Activated CD8-positive, alpha-beta memory T cell treated with anti-CD3 and anti-CD28 coated beads for 36 hours (primary cell): Measurements from ENCODE around the gene SV2B. TPM values are rescaled to one million over a fixed set of nuclear protein-coding genes. Genes with fewer than 3 reads are reported as not detected.

ENCODE experiments used
- CTCF ChIA-PET: fragments of 350-600 bp; sonication (Branson Sonifier 250); formaldehyde crosslinking; loops from one replicate; lab custom pipeline; 2021; ENCODE audit warnings: antibody characterized with exemption; lab: Charles Lee
- POLR2A ChIA-PET: fragments of 350-600 bp; sonication (Branson Sonifier 250); formaldehyde crosslinking; loops from one replicate; lab custom pipeline; 2021; ENCODE audit warnings: antibody characterized with exemption; lab: Charles Lee
- total RNA-seq, 2 experiments: library from RNA; stranded (reverse); gene quantifications; one replicate each; pipeline ENCODE4 v1.2.3, GENCODE V29; 2021

The SV2B gene
- total RNA-seq, 2 experiments from 2014 or later, result 0.04 TPM

DNA sequence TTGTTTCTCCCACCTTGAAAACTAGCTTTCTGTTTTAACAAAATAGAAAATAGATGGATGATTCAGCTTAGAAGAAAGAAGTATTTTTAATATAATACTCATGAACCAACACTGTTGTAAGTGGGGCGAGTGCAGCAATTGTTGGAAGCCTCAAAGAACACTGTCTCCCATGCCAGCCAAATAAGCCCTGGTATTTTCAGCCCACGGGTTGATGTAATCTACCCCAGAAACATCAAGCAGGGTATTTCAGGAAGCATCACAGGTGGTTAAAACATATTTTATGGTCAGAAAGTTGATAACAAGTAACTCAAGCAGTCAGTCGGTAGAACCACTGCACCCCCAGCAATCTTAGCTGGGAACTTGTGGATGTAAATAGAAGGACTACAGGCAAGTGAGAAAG, 115.9 kb downstream of the SV2B start:
- ChIA-PET POLR2A (no interaction called here), CTCF (no interaction called here)

DNA sequence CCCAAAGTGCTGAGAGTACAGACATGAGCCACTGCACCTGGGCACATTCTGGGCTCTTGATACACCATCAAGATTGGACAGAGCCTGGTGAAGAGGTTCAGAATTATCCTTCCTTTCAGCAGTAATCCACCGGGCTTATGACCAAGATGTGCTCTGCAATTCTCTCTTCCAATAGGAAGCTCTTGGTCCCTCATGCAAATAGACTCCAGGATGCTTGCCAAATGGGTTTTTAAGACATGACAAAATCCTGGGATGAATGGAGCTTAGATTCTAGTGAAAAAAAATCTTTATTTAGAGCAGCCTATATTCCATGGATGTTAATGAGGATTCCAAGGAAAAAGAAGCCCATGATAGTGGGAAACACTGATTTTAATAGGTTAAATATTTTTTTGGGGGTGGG, 119.1 kb downstream of the SV2B start:
- ChIA-PET CTCF (no interaction called here), POLR2A (no interaction called here)

DNA sequence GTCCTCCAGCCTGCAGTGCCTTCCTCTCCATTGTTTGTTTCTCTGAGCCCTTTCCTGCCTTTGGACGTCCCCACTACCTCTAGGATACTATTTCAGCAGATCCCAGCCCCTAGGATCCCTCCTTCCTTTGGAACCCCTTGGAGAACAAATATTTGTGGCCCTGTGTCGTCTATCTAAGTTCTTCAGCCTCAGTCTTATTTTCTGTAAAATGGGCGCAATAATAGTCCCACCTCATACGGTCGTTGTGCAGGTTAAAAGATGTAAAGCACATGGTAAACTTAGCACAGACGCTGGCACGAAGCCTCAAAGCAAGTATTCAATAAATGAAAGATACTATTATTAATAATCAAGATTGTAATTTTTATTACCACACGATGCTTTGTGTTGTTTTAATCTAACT, 122.0 kb downstream of the SV2B start:
- ChIA-PET CTCF (no interaction called here), POLR2A (no interaction called here)

DNA sequence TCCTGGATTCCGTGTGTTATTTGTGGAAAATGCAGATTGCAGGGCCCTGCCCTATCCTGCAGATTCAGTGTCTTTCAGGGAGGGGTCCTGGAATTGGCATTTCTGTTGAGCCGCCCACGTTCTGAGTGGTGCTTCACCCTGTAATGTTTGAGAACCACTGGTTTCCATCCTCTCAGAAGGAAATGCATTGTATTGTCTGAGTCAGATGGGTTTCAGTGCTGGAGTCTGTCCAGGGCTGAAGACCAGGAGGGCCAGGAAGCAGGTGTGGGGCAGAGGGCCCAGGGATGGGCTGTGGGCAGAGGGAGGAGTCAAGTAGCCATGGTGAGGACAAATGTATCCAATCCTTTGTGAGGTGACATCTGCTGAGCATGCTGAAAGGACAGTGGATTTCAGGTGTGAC, 123.8 kb downstream of the SV2B start:
- ChIA-PET POLR2A (no interaction called here), CTCF (interaction anchor here (1.0 to 1.5 kb wide), 2 partner anchors 10 to 169 kb away, joined by 4 read pairs; no protein-coding TSS in a partner anchor)

DNA sequence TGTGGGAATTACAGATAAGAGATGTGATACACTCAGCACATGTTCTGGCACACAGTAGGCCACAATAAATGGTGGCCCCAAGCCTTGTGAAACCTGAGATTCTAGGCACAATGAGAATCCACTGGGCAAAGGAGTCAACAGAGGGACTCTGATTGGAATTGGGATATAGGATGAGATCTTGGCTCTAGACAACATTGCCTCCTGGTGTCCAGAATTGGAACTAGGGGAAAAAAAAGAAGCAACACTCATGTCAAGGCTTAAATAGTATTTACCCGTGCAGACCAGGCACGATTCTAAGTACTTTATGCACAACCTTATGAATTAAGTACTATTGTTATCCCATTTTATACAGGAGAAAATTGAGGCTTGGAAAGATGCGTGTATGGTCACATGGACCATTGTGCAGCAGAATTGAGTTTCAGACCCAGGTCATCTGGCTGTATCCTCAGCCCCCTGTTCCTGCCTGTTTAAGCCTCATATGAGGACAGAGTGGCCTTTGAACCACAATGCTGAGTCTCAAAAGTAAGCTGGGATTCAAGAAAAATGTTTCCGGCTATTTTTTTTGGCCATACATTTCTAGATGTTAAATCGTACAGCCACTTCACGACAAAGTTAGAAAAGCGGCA, 124.8 kb downstream of the SV2B start:
- CTCF ChIA-PET, result interaction anchor here (1.0 to 1.5 kb wide), 2 partner anchors 11 to 170 kb away, joined by 4 read pairs; no protein-coding TSS in a partner anchor
- POLR2A ChIA-PET, result no interaction called here

DNA sequence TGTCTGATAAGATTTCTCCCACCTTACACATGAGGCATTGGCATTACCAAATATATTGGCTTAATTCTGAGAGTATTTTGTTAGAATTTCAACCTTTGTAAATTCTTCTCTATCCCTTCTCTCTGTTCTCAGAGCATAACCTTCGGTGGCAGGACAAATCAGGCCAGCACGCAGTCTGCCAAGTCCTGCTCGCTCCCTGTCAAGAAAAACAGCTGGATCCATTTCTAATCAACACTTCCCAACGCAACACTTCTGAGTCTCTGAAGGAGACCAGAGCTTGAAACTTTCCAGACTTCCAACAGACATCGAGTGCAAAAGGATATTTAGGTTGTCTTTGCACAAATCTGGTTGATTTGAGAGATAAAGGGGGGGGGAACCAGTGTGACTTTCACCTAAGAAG, 125.7 kb downstream of the SV2B start:
- CTCF ChIA-PET, result no interaction called here
- POLR2A ChIA-PET, result no interaction called here

DNA sequence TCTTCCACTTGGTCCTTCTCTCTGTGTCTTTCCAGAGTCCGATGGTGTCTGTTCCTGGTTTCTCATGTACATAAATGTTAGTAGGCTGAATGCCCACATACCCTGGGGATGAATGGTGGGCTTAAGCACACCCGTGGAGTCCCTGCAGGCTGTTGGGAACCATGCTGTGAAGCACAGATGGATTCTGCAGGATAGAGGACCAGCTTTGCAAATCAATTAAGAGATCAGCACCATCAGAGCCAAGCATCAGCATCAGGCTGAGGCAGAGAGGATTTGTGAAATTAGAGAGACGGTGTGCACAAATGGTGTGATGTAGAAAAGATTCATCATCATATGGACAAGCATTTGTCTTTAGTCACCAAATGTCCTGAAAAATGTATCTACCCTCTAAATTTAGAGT, 127.1 kb downstream of the SV2B start:
- CTCF ChIA-PET, result interaction anchor here (1.2 kb wide), 1 partner anchor 171 kb away, joined by 3 read pairs; no protein-coding TSS in a partner anchor

DNA sequence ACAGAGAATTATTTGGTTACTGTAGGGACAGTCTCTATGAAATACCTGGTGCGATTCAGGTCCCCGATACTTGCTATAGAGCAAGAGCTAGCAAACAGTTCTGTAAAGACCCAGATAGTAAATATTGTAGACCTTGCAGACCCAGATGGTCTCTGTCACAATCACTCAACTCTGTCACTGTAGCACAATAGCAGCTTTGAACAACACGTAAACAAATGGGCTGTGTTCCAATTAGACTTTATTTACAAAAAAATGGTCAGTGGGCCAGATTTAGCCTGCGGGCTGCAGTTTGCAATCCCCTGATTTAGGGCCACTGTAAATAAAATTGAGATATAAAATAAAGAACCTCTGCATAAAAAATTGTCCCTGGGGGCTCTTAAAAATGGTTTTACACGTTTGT, 127.7 kb downstream of the SV2B start:
- ChIA-PET CTCF (interaction anchor here (1.2 kb wide), 1 partner anchor 172 kb away, joined by 3 read pairs; no protein-coding TSS in a partner anchor), POLR2A (no interaction called here)

More for the DNA sequence above, 127.1 kb downstream of the SV2B start:
- POLR2A ChIA-PET, result no interaction called here

DNA sequence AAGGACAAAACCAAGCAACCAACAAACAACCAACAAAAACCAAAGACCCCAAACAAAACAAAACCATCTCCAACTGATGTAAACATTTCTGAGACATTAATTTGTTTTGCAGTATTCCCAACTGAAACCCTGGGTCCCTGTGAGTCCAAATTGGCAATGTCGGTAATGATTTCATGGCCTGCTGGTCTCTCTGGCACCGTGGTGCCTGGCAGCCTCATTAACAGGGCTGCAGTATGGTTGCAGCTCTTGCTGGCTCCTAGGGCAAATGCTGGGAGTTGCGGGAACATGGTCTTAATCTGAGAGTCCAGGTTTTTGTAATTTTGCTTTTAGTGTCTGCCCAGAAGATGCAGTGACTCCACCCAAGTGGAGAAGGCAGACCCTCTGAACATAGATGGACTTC, 128.3 kb downstream of the SV2B start:
- ChIA-PET POLR2A (no interaction called here), CTCF (interaction anchor here (1.2 kb wide), 1 partner anchor 172 kb away, joined by 3 read pairs; no protein-coding TSS in a partner anchor)

DNA sequence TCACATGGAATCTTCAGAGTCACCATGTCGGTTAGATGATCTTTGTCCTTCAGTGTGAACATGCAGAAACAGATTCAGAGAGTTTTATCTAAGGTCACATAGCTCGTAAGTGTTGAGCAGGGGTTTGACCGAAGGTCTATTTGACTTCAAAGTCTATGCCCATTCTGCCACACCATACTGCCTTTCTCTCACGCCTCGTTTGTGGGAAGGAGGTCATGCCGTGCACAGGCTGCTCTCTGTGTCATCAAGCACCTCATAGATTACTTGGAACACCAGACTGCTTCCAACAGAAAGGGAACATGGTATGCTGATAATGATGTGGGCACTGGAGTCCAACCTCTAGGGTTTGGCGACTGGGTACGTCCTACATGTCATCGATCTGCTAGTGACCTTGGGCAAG, 128.8 kb downstream of the SV2B start:
- CTCF ChIA-PET, result no interaction called here

DNA sequence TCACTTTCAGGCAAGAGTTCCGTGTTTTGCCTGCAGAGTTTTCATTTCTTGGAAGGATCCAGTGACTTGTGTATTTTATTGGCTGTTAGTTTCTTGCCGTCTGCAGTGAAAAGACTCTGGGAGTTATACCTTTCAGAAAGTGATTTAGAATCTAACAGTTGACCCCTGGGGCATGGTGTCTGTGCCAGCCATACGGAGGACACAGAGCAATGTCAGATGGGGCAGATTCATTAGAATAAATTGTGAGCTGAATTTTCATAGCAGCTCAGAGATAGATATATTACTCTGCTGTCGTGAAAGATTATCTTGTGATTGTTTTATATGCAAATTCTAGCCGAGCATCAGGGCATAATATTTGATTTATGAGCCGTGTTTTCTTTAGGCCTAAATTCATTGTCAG, 131.6 kb downstream of the SV2B start:
- CTCF ChIA-PET, result no interaction called here

More for the DNA sequence above, 128.8 kb downstream of the SV2B start:
- POLR2A ChIA-PET, result no interaction called here

DNA sequence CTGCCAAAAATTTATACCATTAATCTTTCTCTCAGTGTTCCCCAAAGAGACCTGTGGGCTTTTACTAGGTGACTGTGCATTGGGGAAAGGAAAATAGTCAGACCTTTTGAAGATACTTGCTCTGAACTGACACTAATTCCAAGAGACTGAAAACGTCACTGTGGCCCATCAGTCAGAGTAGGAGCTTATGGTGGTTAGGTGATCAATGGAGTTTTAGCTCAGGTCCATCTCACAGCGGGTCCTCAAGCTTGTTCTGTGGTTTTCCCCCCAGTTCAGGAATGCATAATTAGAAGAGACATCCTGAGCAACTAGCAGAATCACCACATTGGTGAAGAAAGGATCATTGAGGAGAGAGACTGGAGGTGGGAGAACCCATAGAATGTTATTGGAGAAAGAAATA, 134.7 kb downstream of the SV2B start:
- CTCF ChIA-PET, result no interaction called here

More for the DNA sequence above, 131.6 kb downstream of the SV2B start:
- POLR2A ChIA-PET, result no interaction called here

DNA sequence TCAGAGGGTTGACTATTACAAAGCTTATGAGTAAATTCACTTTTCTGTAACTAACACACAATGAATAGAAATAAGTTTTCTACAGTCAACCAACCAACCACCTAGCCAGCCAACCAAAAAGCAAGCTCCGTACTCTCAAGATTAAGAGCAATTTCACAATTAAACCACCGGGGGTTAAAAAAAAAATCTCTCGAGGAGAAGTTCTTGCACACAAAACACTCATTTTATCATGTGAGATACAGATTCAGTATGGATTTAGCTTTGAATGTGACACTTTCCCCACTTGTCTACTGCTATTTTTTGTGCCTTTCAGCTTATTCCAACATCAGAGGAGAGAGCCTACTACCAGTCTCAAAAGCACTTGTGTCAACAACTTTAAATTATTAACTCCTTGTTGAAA, 135.3 kb downstream of the SV2B start:
- ChIA-PET CTCF (no interaction called here), POLR2A (no interaction called here)

More for the DNA sequence above, 134.7 kb downstream of the SV2B start:
- POLR2A ChIA-PET, result no interaction called here

DNA sequence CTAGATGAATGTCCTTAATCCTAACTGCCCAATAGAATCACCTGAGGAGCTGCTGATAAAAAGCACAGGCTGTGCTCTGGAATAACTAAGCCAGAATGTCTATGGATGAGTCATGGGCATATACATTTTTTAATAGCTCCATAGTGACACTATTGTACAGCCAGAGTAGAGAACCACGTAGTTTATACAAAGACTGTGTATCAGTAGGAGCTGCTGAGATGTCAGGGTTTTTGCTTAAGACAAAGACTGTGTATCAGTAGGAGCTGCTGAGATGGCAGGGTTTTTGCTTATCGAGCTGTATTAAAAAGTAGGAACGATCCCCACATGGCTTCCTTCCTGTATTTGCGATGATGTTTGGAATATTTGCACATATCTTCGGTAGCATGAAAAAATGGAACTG, 137.4 kb downstream of the SV2B start:
- ChIA-PET CTCF (no interaction called here), POLR2A (no interaction called here)

DNA sequence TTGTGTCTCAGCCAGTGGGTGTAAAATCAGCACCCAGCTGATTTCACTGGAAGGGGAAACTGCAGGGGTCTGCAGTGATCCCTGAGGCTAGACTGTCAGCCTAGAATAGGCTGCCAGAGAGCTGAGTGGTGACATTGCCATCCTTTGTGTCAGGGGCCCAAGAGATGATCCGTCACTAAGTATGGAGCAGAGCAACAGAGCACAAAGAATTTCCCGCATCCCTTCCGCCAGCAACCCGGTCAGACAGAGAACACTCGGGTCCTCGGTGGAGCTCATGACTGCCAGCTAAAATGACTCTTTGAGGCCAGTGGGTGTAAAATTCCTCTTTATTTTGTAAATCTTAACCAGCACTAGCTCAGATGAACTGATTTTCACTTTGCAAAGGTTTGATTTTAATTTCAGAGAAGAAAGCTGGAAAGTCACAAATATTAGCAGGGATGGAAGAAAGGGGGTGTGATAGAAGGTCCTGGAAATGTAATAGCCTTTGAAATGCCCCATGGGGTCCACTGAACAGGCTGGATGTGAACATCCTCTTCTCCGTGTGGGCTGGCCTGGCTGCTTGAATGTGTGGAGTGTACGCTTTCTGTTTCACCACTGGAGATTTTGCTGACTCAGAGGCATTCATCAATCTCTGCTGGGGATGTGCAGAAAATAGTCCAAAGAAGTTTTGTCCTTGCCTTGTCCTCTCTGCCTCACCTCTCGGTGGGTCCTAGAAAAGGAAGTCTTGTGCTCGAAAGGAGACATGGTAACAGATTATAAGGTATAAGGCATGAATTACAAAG, 138.8 kb downstream of the SV2B start:
- ChIA-PET POLR2A (no interaction called here), CTCF (no interaction called here)

DNA sequence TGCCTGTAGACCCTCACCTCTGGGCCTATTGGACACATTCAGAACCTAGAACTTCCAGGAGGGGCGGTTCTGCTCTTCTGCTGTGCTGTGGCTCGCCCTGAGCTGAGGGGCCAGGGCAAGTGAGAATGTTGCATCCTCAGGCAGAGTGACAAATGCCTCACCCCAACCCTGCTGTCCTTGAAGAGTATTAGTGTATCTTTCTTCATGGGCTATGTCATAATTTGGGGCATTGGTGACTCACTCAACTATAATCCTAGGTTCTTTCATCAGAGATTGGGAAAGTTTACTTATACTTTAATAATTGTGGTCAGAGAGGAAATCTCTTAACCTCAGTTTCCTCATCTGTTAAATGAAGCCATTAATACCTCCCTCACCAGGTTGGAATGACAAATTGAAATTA, 143.8 kb downstream of the SV2B start:
- CTCF ChIA-PET, result no interaction called here
- POLR2A ChIA-PET, result no interaction called here

DNA sequence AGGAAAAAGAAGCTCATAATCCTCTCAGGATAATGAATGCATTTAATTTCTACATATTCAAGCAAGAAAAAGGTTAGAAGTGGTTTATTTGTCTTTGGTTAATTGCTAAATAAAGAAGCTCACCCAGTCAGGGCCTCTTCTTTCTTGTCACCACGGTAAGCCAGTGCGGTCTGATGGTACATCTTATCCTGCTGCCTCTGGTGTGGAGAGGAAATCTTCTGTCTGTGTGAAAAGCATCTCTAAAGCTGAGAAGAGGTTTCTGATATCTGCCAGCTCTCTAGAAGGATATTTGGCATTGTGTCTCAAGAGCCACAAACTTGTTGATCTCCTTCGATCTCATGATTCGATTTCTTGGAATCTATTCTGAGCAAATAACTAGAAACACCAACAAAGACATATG, 144.9 kb downstream of the SV2B start:
- CTCF ChIA-PET, result no interaction called here
- POLR2A ChIA-PET, result no interaction called here

DNA sequence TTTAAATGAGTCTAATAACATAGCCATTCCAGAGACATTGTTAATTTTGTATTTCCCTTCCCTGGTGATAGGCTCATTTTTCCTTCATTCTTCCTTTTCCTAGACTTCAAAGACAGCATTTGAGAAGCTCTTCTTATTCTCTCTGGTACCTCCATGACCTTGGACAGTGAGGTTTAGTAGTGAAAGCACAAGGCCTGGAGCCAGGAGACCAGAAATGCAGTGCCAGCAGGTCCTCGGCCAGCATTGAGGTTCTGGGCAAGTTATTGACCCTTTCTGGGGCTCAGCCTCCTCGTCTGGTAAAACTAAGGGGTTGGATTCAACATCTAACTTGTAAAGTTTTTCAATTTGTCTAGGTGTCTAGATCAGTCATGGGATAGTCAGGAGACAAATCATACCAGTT, 146.9 kb downstream of the SV2B start:
- ChIA-PET CTCF (interaction anchor here (0.7 to 1.7 kb wide), 5 partner anchors 18 to 266 kb away, joined by 3 to 6 read pairs (median 3); no protein-coding TSS in a partner anchor), POLR2A (no interaction called here)

DNA sequence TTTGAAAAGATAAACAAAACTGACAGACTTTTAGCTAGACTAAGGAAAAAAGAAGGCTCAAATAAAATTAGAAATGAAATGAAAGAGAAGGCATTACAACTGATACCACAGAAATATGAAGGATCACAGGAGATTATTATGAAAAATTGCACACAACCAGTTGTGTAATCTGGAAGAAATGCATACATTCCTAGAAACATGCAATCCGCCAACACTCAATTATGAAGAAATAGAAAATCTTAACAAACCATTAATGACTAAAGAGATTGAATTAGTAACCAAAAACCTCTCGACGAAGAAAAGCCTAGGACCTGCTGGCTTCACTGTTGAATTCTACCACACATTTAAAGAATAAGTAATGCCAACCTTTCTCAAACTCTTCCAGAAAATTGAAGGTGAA, 149.5 kb downstream of the SV2B start:
- ChIA-PET CTCF (no interaction called here), POLR2A (no interaction called here)

DNA sequence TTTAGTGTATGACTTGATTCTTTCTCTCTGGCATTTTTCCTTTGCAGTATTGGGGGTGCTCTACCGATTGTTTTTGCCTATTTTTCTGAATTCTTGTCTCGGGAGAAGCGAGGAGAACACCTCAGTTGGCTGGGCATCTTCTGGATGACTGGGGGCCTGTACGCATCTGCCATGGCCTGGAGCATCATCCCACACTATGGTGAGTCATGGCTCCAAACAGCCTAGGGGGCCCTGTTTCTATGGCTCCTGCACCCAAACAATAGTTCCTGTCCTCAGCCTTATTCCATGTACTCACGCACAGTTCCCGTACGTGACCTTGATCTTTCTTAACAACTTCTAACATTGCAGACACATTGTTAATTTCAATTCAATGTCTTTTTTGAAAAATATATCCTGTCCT, 152.3 kb downstream of the SV2B start:
- POLR2A ChIA-PET, result no interaction called here
- CTCF ChIA-PET, result no interaction called here

DNA sequence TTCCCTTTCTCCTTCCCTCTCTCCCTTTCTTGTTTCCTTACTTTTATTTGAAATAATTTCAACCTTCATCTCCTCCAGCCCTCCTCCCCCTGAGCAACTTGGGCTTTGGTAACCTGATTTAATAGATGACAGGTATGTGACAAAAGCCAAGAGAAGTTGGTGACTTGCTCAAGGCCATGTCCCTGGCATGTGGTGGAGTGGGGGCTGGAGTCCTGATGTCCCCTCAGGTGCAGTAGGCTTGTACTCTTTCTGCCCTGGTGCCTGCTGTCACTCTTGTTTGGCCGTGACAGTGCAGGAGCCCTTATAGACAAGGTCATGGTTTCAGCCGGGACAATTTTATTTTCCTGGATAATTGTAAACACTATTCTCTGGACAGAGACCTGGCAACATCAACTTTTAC, 152.7 kb downstream of the SV2B start:
- ChIA-PET CTCF (no interaction called here), POLR2A (no interaction called here)
